K562 treated with DMSO at 1 percent for 48 hours (cell line): ENCODE data around the gene ATP6V1F. TPM values are rescaled to one million over a fixed set of nuclear protein-coding genes. Genes with fewer than 3 reads are reported as not detected.

ENCODE experiments used
- total RNA-seq: library from RNA; unstranded; fragments of 300-600 nt; gene quantifications from 2 replicates; pipeline ENCODE4 v1.2.3, GENCODE V29; 2022; ENCODE audit warnings: low replicate concordance; ENCODE audit errors: extremely low read depth

Gene ATP6V1F, protein sequence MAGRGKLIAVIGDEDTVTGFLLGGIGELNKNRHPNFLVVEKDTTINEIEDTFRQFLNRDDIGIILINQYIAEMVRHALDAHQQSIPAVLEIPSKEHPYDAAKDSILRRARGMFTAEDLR
- not detected in 2 replicates for total RNA-seq

DNA sequence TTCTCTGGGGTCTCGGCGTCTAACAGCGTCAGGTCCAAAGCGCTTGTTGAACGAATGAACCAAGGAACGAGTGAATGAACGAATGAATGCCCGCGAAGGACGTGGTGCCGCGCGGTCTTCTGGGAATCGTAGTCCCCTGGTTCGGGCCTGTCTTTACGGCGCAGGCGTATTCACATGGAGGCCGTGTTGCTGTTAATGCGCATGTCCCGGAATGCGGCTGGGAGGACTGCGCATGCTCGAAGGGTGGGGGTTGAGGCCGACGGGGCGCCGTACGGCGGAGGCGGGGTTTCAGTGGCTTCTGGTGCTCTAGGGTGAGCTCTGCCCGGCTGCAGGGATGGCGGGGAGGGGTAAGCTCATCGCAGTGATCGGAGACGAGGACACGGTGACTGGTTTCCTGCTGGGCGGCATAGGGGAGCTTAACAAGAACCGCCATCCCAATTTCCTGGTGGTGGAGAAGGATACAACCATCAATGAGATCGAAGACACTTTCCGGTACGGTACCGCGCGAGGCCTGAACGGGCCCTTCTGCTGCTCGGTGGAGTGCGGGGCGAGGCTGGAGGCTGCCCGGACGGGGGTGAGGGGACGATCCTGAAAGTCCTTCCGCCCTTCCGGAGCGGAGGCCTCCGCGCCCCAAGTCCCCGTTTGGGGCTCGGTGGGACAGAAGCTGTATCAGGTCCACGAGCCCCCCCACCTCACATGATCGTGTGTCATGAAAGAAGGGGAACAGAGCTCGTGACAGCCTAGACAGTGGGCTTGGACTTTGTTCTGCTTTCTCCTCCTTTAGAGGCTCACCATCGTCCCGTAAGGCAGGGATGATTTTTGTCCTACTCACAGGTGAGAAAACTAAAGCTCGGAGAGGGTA is at the start of gene ATP6V1F:
TSS of gene ATP6V1F (plus strand) at position 286 of the 862 bp plus-strand sequence. CDS start at position 335, 49 bp downstream.

DNA sequence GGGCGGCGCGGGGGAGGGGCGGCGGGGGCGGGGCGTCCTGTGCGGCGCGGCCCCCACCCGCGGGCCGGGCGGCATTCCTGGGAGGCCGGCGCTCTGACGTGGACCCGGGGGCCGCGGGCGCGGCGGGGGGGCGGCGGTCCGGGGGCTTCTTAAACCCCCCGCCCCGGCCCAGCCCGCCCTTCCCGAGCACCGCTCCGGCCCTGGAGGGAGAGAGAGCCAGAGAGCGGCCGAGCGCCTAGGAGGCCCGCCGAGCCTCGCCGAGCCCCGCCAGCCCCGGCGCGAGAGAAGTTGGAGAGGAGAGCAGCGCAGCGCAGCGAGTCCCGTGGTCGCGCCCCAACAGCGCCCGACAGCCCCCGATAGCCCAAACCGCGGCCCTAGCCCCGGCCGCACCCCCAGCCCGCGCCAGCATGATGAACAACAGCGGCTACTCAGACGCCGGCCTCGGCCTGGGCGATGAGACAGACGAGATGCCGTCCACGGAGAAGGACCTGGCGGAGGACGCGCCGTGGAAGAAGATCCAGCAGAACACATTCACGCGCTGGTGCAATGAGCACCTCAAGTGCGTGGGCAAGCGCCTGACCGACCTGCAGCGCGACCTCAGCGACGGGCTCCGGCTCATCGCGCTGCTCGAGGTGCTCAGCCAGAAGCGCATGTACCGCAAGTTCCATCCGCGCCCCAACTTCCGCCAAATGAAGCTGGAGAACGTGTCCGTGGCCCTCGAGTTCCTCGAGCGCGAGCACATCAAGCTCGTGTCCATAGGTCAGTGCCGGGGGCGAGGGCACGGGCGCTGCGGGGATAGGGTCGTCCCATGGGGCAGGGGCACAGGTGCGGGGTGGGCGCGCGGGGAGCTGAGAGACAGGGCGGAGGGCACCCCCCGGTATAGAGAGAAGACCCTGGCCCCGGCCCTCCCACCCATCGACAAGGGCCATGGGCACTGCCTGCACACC is 32.2 kb upstream of the ATP6V1F start, which contains the start of gene FLNC:
TSS of gene FLNC (plus strand) at position 176 of the 947 bp plus-strand sequence. CDS start at position 408, 232 bp downstream.

DNA sequence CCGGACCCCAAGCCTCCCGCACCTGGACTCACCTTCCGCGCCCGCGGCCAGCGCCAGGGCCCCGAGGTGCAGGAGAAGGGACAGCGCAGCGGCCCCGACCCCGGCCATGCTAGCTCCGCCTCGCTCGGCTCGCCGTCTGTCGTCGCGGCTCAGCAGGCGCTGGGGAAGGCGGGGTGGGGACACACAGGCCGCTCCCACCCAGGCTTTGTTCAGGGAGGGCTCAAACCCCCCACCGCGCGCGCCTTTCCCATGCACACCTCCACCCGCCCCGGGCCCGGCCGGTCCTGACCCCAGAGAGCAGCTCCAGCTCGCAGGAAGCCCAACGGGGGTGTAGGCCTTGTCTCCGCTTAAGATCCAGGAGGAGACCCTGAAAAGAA is 47.9 kb downstream of the ATP6V1F start, which contains the start of gene KCP:
TSS of gene KCP (minus strand) at position 141 of the 377 bp plus-strand sequence. CDS start at position 108, 33 bp downstream.

Other genes starting within 250 kb of the ATP6V1F start
- not detected in 2 replicates for gene GARIN1A, start 190.6 kb upstream of the ATP6V1F start, total RNA-seq
- 128 TPM in 1 of 2 replicates, not detected in the other for gene CALU, start 123.5 kb upstream of the ATP6V1F start, total RNA-seq
- gene OPN1SW, start 87.1 kb upstream of the ATP6V1F start, total RNA-seq = not detected in 2 replicates
- not detected in 2 replicates for gene CCDC136, start 70.9 kb upstream of the ATP6V1F start, total RNA-seq
- 50.6 TPM in 1 of 2 replicates, not detected in the other for gene FLNC, start 32.5 kb upstream of the ATP6V1F start, total RNA-seq
- not detected in 2 replicates for gene KCP, start 47.9 kb downstream of the ATP6V1F start, total RNA-seq
- not detected in 2 replicates for gene IRF5, start 75.1 kb downstream of the ATP6V1F start, total RNA-seq
- gene TNPO3, start 192.3 kb downstream of the ATP6V1F start, total RNA-seq = 86.9 TPM in 1 of 2 replicates, not detected in the other